SK-N-SH (cell line): ENCODE results near the gene UNC5B. TPM values are rescaled to one million over a fixed set of nuclear protein-coding genes. Genes with fewer than 3 reads are reported as not detected.

Source experiments
- CTCF ChIA-PET: fragments of 300-600, 350-600 bp; formaldehyde crosslinking; extraction: SDS; loops from one replicate; lab custom pipeline; 2021; lab: Yijun Ruan, JAX
- POLR2A ChIA-PET: fragments of 350-600 bp; sonication (Branson Sonifier 250); formaldehyde crosslinking; extraction: SDS; loops from one replicate; lab custom pipeline; 2020; ENCODE audit warnings: antibody characterized with exemption, inconsistent platforms; lab: Yijun Ruan, JAX
- DNase-seq: peaks from one replicate; pipeline ENCODE4 v3.0.0; 2012
- H2AFZ ChIP-seq: fragments of 200-600 bp; sonication (generic); 2 replicates; pipeline ENCODE4 v1.8.1; 2016; ENCODE audit warnings: antibody characterized with exemption, mild to moderate bottlenecking, low read depth
- H3F3A ChIP-seq: fragments of 200-600 bp; sonication (generic); replicated peaks from 2 replicates; pipeline ENCODE3; 2016; ENCODE audit warnings: antibody characterized with exemption, mild to moderate bottlenecking; ENCODE audit not compliant: insufficient read depth
- H3K27ac ChIP-seq, 2 experiments: fragments of 200-500 bp in 1 of 2; fragments of 200-600 bp in 1 of 2; sonication (Bioruptor generic) in 1 of 2; sonication (generic), shearing (Covaris generic) in 1 of 2; 2 replicates each; pipeline versions ENCODE4 v1.5.1 to v1.6.1; 2014 to 2016; ENCODE audit warnings: low read depth in 2 of 2, inconsistent platforms in 1 of 2, low read length in 1 of 2, mild to moderate bottlenecking in 1 of 2, mixed read lengths in 1 of 2
- H3K27me3 ChIP-seq: fragments of 200-600 bp; sonication (generic), shearing (Covaris generic); 2 replicates; pipeline ENCODE4 v1.6.1; 2016; ENCODE audit warnings: mixed run types; ENCODE audit not compliant: insufficient read depth
- H3K36me3 ChIP-seq, 2 experiments: fragments of 200-500 bp in 1 of 2; fragments of 200-600 bp in 1 of 2; sonication (Bioruptor generic) in 1 of 2; sonication (generic) in 1 of 2; replicated peaks in 1 of 2; 2 replicates each; pipeline versions ENCODE3 to v1.5.1; 2014 to 2016; ENCODE audit warnings: low read length in 1 of 2, mild to moderate bottlenecking in 1 of 2; ENCODE audit not compliant: insufficient read depth in 2 of 2, control insufficient read depth in 1 of 2
- H3K4me1 ChIP-seq, 2 experiments: fragments of 200-500 bp in 1 of 2; fragments of 200-600 bp in 1 of 2; sonication (Bioruptor generic) in 1 of 2; sonication (generic), shearing (Covaris generic) in 1 of 2; 2 replicates each; pipeline versions ENCODE4 v1.5.1 to v1.6.1; 2014 to 2016; ENCODE audit warnings: low read depth in 1 of 2, low read length in 1 of 2, mixed run types in 1 of 2; ENCODE audit not compliant: insufficient read depth in 2 of 2, control insufficient read depth in 1 of 2
- H3K4me2 ChIP-seq: fragments of 200-600 bp; sonication (generic), shearing (Covaris generic); 2 replicates; pipeline ENCODE4 v1.6.1; 2017; ENCODE audit warnings: mixed run types
- H3K4me3 ChIP-seq, 2 experiments: fragments of 200-500 bp in 1 of 2; fragments of 200-600 bp in 1 of 2; sonication (Bioruptor generic) in 1 of 2; sonication (generic), shearing (Covaris generic) in 1 of 2; 2 replicates each; pipeline versions ENCODE4 v1.5.1 to v1.8.1; 2014 to 2016; ENCODE audit warnings: low read depth in 2 of 2, inconsistent platforms in 1 of 2, low read length in 1 of 2, mild to moderate bottlenecking in 1 of 2, mixed read lengths in 1 of 2, moderate library complexity in 1 of 2
- H3K79me2 ChIP-seq: fragments of 200-600 bp; sonication (generic); 2 replicates; pipeline ENCODE4 v1.8.1; 2017; ENCODE audit warnings: mild to moderate bottlenecking; ENCODE audit not compliant: insufficient read depth
- H3K9ac ChIP-seq: fragments of 200-600 bp; sonication (generic); 2 replicates; pipeline ENCODE4 v1.6.1; 2017; ENCODE audit warnings: mixed run types
- H3K9me2 ChIP-seq: fragments of 200-600 bp; sonication (generic); 2 replicates; pipeline ENCODE4 v1.6.1; 2017; ENCODE audit warnings: mixed run types
- H3K9me3 ChIP-seq: fragments of 200-600 bp; sonication (generic); 2 replicates; pipeline ENCODE4 v1.6.1; 2017; ENCODE audit warnings: mixed run types, mild to moderate bottlenecking, moderate library complexity
- H4K20me1 ChIP-seq: fragments of 200-600 bp; sonication (generic); 2 replicates; pipeline ENCODE4 v1.6.1; 2017; ENCODE audit warnings: mild to moderate bottlenecking, mixed run types; ENCODE audit not compliant: insufficient read depth
- CTCF ChIP-seq: fragments of 200-600 bp; sonication (generic); IDR thresholded peaks from 2 replicates; pipeline ENCODE4 v1.6.1; 2017; ENCODE audit warnings: antibody characterized with exemption, mild to moderate bottlenecking, moderate library complexity
- ELF1 ChIP-seq: IDR thresholded peaks from 2 replicates; pipeline ENCODE4 v1.4.0; 2012
- EP300 ChIP-seq, 2 experiments: IDR thresholded peaks; 2 replicates each; pipeline versions ENCODE4 v1.4.0 to v1.6.1; 2012; ENCODE audit warnings: borderline replicate concordance in 1 of 2, low read depth in 1 of 2, low read length in 1 of 2
- EZH2phosphoT487 ChIP-seq: fragments of 200-600 bp; sonication (generic); IDR thresholded peaks from 2 replicates; pipeline ENCODE4 v1.6.1; 2017; ENCODE audit warnings: low read depth, mixed run types, mild to moderate bottlenecking, antibody characterized with exemption, moderate library complexity, borderline replicate concordance
- FOSL2 ChIP-seq: IDR thresholded peaks from 2 replicates; pipeline ENCODE4 v1.4.0; 2012; ENCODE audit warnings: low read depth, mild to moderate bottlenecking, moderate library complexity, borderline replicate concordance
- FOXJ3 ChIP-seq: sonication (generic); formaldehyde crosslinking; IDR thresholded peaks from 2 replicates; pipeline ENCODE4 v1.5.1; 2020; ENCODE audit warnings: mild to moderate bottlenecking, missing genetic modification reagents
- FOXM1 ChIP-seq: IDR thresholded peaks from 2 replicates; pipeline ENCODE4 v1.4.0; 2012; ENCODE audit warnings: low read depth, mild to moderate bottlenecking
- JUND ChIP-seq: IDR thresholded peaks from 2 replicates; pipeline ENCODE4 v1.4.0; 2012
- MEF2A ChIP-seq: IDR thresholded peaks from 2 replicates; pipeline ENCODE4 v1.4.0; 2012; ENCODE audit warnings: low read depth, borderline replicate concordance
- NRF1 ChIP-seq: IDR thresholded peaks from 2 replicates; pipeline ENCODE4 v1.6.1; 2012; ENCODE audit warnings: low read depth, mild to moderate bottlenecking, low read length
- PBX3 ChIP-seq: IDR thresholded peaks from 2 replicates; pipeline ENCODE4; 2012
- RCOR1 ChIP-seq: fragments of 150-350 bp; IDR thresholded peaks from 2 replicates; pipeline ENCODE4 v1.6.1; 2017; ENCODE audit warnings: antibody characterized with exemption, low read length
- REST ChIP-seq: IDR thresholded peaks from 2 replicates; pipeline ENCODE4 v1.6.1; 2012; ENCODE audit warnings: mild to moderate bottlenecking, low read depth, low read length, moderate library complexity
- SIN3A ChIP-seq: IDR thresholded peaks from 2 replicates; pipeline ENCODE4 v1.6.1; 2012; ENCODE audit warnings: low read depth, mild to moderate bottlenecking, low read length, moderate library complexity, borderline replicate concordance
- SMC3 ChIP-seq: IDR thresholded peaks from 2 replicates; pipeline ENCODE4 v1.6.1; 2012; ENCODE audit warnings: low read depth, low read length, improper control_type of control experiment
- TAF1 ChIP-seq: IDR thresholded peaks from 2 replicates; pipeline ENCODE4 v1.6.1; 2012; ENCODE audit warnings: low read depth, mild to moderate bottlenecking, low read length, moderate library complexity, borderline replicate concordance
- TEAD4 ChIP-seq: IDR thresholded peaks from 2 replicates; pipeline ENCODE4 v1.4.0; 2012; ENCODE audit warnings: mild to moderate bottlenecking, borderline replicate concordance; ENCODE audit not compliant: insufficient read depth
- USF2 ChIP-seq: fragments of 150-350 bp; IDR thresholded peaks from 2 replicates; pipeline ENCODE4 v1.6.1; 2017; ENCODE audit warnings: antibody characterized with exemption, low read length, low read depth, borderline replicate concordance
- WGBS: methylation state at CpG from one replicate; pipeline ENCODE4 v1.1.6; 2017; ENCODE audit warnings: low lambda C conversion rate; 5-methylcytosine and 5-hydroxymethylcytosine counted together
- polyA plus RNA-seq, 3 experiments: library from polyadenylated mRNA; depleted of rRNA; stranded (reverse); fragments of >200 nt; gene quantifications; 2 replicates each; pipeline ENCODE4 v1.2.3, GENCODE V29; 2012

Gene UNC5B
- polyA plus RNA-seq, 1 of the 3 experiments (the other 2 are of a cell fraction): 13.8 TPM

GRCh38 chr10:71331736-71332135 is 119.4 kb downstream of the UNC5B start:
- H3K9me3 ChIP-seq: no peaks in the 10 kb centered on the region
- TF ChIP-seq PBX3 (no peak), ELF1 (no peak), EP300 (IDR thresholded peaks at IDR 0.05; ENCODE audit: borderline replicate concordance in 1 of 2, low read depth in 1 of 2, low read length in 1 of 2) (no peak), JUND (no peak), MEF2A (no peak), USF2 (no peak), EZH2phosphoT487 (no peak), FOXM1 (no peak), FOSL2 (no peak), RCOR1 (no peak), NRF1 (no peak), TEAD4 (no peak), SIN3A (no peak)
- no peaks in the 10 kb centered on the region for H3K79me2 ChIP-seq
- H3K9me2 ChIP-seq: no peaks in the 10 kb centered on the region
- H2AFZ ChIP-seq: no peak overlapping the region
- H3K4me1 ChIP-seq: no peaks in the 10 kb centered on the region; a peak in 1 of 4 replicates
- CTCF ChIA-PET: interaction anchor here (0.6 to 5.0 kb wide), 5 partner anchors 13 to 82 kb away, joined by 3 to 35 read pairs (median 4); partner anchors contain the start of gene SLC29A3
- H3K4me3 ChIP-seq: no peak overlapping the region
- WGBS: 62% methylated on average over 4 of the region's 4 CpGs
- no peaks in the 10 kb centered on the region for H4K20me1 ChIP-seq
- peaks cover 0 to 3% of the 10 kb centered on the region in 2 experiments for H3K36me3 ChIP-seq
- H3K9ac ChIP-seq: no peak overlapping the region
- H3K4me2 ChIP-seq: no peak overlapping the region
- H3K27ac ChIP-seq: no peak overlapping the region
- POLR2A ChIA-PET: no interaction called here
- DNase-seq: no peak
- no peaks in the 10 kb centered on the region for H3K27me3 ChIP-seq
- H3F3A ChIP-seq: no peaks in the 10 kb centered on the region

- Histone ChIP-seq H3K36me3 (peaks cover 0 to 3% of the 10 kb centered on the region in 2 experiments), H3K9ac (no peak overlapping the region), H3K4me2 (no peak overlapping the region), H3K27ac (no peak overlapping the region), H3K9me3 (no peaks in the 10 kb centered on the region), H3K4me3 (no peak overlapping the region), H3K9me2 (no peaks in the 10 kb centered on the region), H3F3A (no peaks in the 10 kb centered on the region), H3K79me2 (no peaks in the 10 kb centered on the region), H4K20me1 (no peaks in the 10 kb centered on the region), H3K4me1 (no peaks in the 10 kb centered on the region; a peak in 1 of 4 replicates), H2AFZ (no peak overlapping the region), H3K27me3 (no peaks in the 10 kb centered on the region)
- CTCF ChIA-PET: interaction anchor here (0.6 to 5.0 kb wide), 5 partner anchors 13 to 277 kb away, joined by 3 to 35 read pairs (median 4); partner anchors contain the start of gene SLC29A3
- POLR2A ChIA-PET: interaction anchor here (0.7 kb wide), 1 partner anchor 37 kb away, joined by 3 read pairs; no protein-coding TSS in a partner anchor
- WGBS: 90% methylated on average over 5 of the region's 5 CpGs
- DNase-seq: no peak
- TF ChIP-seq SMC3 (no peak), TAF1 (no peak), CTCF (no peak), FOXJ3 (CRISPR knock-in tag) (no peak), USF2 (no peak), REST (no peak)
Observed at GRCh38 chr10:71332466-71332865, 120.1 kb downstream of the UNC5B start.
